Neuronal stem cell (in vitro differentiated cells): ENCODE measurements around the gene RALGDS.

ENCODE experiments used
- DNase-seq: peaks from one replicate; pipeline ENCODE4 v3.0.0-alpha.2; 2013; ENCODE audit warnings: low spot score
- H2AFZ ChIP-seq: one replicate; pipeline ENCODE4 v1.6.1; 2013; ENCODE audit warnings: mild to moderate bottlenecking, low read length, inconsistent platforms
- H2AK5ac ChIP-seq: 2 replicates; pipeline ENCODE4 v1.6.1; 2013; ENCODE audit warnings: low read depth, mild to moderate bottlenecking, inconsistent platforms, low read length, moderate library complexity, mixed read lengths
- H2BK120ac ChIP-seq: 2 replicates; pipeline ENCODE4 v1.6.1; 2013; ENCODE audit warnings: low read depth, mild to moderate bottlenecking, inconsistent platforms, low read length, moderate library complexity, mixed read lengths
- H2BK12ac ChIP-seq: one replicate; pipeline ENCODE4 v1.6.1; 2013; ENCODE audit warnings: low read length, inconsistent platforms
- H2BK15ac ChIP-seq: 2 replicates; pipeline ENCODE4 v1.6.1; 2013; ENCODE audit warnings: mild to moderate bottlenecking, low read length, inconsistent platforms, mixed read lengths
- H2BK5ac ChIP-seq: one replicate; pipeline ENCODE4 v1.6.1; 2013; ENCODE audit warnings: inconsistent platforms, mild to moderate bottlenecking, low read length, moderate library complexity
- H3K14ac ChIP-seq: one replicate; pipeline ENCODE4 v1.6.1; 2013; ENCODE audit warnings: low read length, inconsistent platforms
- H3K18ac ChIP-seq: 2 replicates; pipeline ENCODE4 v1.6.1; 2013; ENCODE audit warnings: low read length, inconsistent platforms
- H3K23ac ChIP-seq: 2 replicates; pipeline ENCODE4 v1.6.1; 2013; ENCODE audit warnings: low read depth, mild to moderate bottlenecking, mixed read lengths, low read length, inconsistent platforms; ENCODE audit not compliant: poor library complexity
- H3K27ac ChIP-seq: replicated peaks from 3 replicates; pipeline ENCODE4 v1.5.1; 2013; ENCODE audit warnings: low read length, inconsistent platforms
- H3K27me3 ChIP-seq, 3 experiments: 2 replicates each; pipeline ENCODE4 v1.6.1; 2013; ENCODE audit warnings: low read length in 3 of 3, mild to moderate bottlenecking in 2 of 3, inconsistent platforms in 1 of 3, low read depth in 1 of 3, mixed read lengths in 1 of 3, moderate library complexity in 1 of 3; ENCODE audit not compliant: control insufficient read depth in 3 of 3, insufficient read depth in 3 of 3
- H3K36me3 ChIP-seq, 2 donors: replicated peaks in 1 of 2; 2 replicates each; pipeline ENCODE4 v1.6.1; 2013; ENCODE audit warnings: low read length in 2 of 2; ENCODE audit not compliant: control insufficient read depth in 2 of 2, insufficient read depth in 2 of 2
- H3K4ac ChIP-seq: 2 replicates; pipeline ENCODE4 v1.6.1; 2013; ENCODE audit warnings: inconsistent platforms, mild to moderate bottlenecking, low read length, moderate library complexity
- H3K4me1 ChIP-seq, 2 donors: 1 replicate in 1 of 2; 2 replicates in 1 of 2; pipeline ENCODE4 v1.6.1; 2013; ENCODE audit warnings: low read length in 2 of 2, low read depth in 1 of 2; ENCODE audit not compliant: control insufficient read depth in 2 of 2, insufficient read depth in 1 of 2
- H3K4me2 ChIP-seq: one replicate; pipeline ENCODE4 v1.6.1; 2013; ENCODE audit warnings: mild to moderate bottlenecking, low read length, inconsistent platforms; ENCODE audit not compliant: insufficient read depth, poor library complexity, severe bottlenecking
- H3K4me3 ChIP-seq, 2 donors: 2 replicates each; pipeline ENCODE4 v1.5.1; 2013; ENCODE audit warnings: low read length in 2 of 2, mild to moderate bottlenecking in 2 of 2, inconsistent platforms in 1 of 2, moderate library complexity in 1 of 2
- H3K79me1 ChIP-seq: one replicate; pipeline ENCODE4 v1.6.1; 2013; ENCODE audit warnings: low read depth, mild to moderate bottlenecking, inconsistent platforms, low read length, moderate library complexity
- H3K9ac ChIP-seq: one replicate; pipeline ENCODE4 v1.6.1; 2013; ENCODE audit warnings: mild to moderate bottlenecking, low read depth, low read length, inconsistent platforms; ENCODE audit not compliant: poor library complexity
- H3K9me3 ChIP-seq, 2 donors: replicated peaks in 1 of 2; 2 replicates each; pipeline versions ENCODE3 to v1.6.1; 2013; ENCODE audit warnings: low read length in 2 of 2, mild to moderate bottlenecking in 2 of 2, inconsistent platforms in 1 of 2, low read depth in 1 of 2, mixed read lengths in 1 of 2, moderate library complexity in 1 of 2; ENCODE audit not compliant: control insufficient read depth in 2 of 2, insufficient read depth in 1 of 2
- H4K8ac ChIP-seq: one replicate; pipeline ENCODE4 v1.6.1; 2013; ENCODE audit warnings: low read depth, mild to moderate bottlenecking, inconsistent platforms, low read length, moderate library complexity
- H4K91ac ChIP-seq: one replicate; pipeline ENCODE4 v1.6.1; 2013; ENCODE audit warnings: low read length, low read depth, mild to moderate bottlenecking, inconsistent platforms; ENCODE audit not compliant: poor library complexity
- WGBS, 2 donors: extraction: QIAGEN DNeasy Blood & Tissue Kit; methylation state at CpG; one replicate each; pipeline ENCODE4 v1.1.7; 2013; ENCODE audit warnings: missing lambda C conversion rate in 2 of 2, mixed read lengths in 1 of 2; ENCODE audit not compliant: insufficient read length in 2 of 2, insufficient replicate concordance in 1 of 2; ENCODE audit errors: extremely low coverage in 2 of 2; 5-methylcytosine and 5-hydroxymethylcytosine counted together

RALGDS gene

DNA sequence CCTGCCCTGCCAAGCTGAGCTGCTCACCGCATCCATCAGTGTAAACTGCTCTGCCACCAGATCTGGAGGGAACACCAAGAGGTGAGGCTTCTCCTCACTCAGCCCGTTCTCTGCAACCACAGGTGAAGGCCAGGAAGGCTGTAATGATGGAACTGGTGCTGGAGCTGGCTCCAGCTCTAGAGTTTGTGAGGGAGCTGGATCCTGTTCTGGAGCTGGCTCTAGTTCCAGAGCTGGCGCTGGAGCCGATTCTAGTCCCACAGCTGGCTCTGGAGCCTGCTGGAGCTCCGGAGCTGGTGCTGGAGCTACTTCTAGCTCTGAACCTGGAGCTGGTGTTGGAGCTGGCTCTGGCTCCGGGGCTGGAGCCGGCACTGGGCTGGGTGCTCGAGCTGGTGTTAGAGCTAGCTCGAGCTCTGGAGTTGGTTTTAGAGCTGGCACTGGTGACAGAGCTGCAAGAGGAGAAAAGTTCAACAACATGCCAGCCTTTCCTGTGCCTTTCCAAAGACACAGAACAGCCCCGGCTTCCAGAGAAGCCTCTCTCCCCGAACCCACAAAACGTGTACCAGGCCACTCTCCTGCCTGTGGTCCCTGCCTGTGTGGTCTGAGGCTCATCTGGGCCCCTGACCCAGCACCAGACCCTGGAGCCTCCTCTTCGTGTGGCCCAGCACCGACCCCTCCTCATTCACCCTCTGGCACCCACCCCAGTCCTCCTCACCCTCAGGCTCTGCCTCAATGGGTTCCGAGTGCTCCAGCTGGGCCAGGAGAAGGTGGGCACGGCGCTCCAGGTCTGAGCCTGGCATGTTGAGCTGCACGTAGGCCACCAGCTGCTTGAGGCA, 12.9 kb downstream of the RALGDS start:
- no CpG with 5 or more reads among the region's 18 CpGs for WGBS, 2 donors

DNA sequence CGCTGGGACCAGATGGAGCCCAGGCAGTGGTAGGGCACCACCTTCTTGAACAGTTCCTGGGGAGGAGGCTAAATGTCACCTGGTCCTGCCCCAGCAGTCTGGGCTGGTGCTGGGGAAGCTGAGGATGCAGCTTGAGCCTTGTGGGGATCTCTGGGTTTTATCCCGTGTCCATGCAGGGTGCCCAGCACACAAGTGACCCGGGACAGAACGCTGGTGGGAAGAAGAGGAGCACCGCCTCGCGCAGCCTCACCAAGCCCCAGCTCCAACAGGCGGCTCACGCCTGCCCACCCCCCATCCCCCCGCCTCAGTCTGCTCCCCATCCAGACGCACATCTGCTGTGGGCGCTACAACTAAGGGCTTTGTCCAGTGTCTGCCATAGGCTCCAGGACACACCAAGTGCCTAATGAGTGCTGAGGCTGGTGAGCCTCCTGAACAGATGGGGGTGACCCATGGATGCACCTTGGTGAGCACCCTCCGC, 13.8 kb downstream of the RALGDS start:
- Histone ChIP-seq H4K8ac (no peak overlapping the region), H3K18ac (no peak overlapping the region), H3K9ac (no peak overlapping the region), H3K27ac (no peak overlapping the region), H2BK5ac (no peak overlapping the region), H2BK120ac (no peak overlapping the region), H2BK15ac (no peak overlapping the region), H3K4me1 (no peaks in the 10 kb centered on the region), H3K4ac (no peak overlapping the region), H2BK12ac (no peak overlapping the region), H2AK5ac (no peak overlapping the region), H3K9me3 (peaks cover 0 to 2% of the 10 kb centered on the region in 2 donors), H3K4me3 (no peak overlapping the region), H3K36me3 (peaks cover 56 to 95% of the 10 kb centered on the region in 2 donors), H3K23ac (no peak overlapping the region), H3K4me2 (no peak overlapping the region), H3K14ac (no peak overlapping the region), H3K27me3 (no peaks in the 10 kb centered on the region), H2AFZ (no peak overlapping the region), H4K91ac (no peak overlapping the region), H3K79me1 (peaks cover 10% of the 10 kb centered on the region)
- DNase-seq, result no peak
- no CpG with 5 or more reads among the region's 13 CpGs for WGBS, 2 donors

More for the DNA sequence above, 12.9 kb downstream of the RALGDS start:
- H3K9ac ChIP-seq, result peak overlapping the region; percentile 3
- no peak overlapping the region for H2AK5ac ChIP-seq
- no peak overlapping the region for H4K91ac ChIP-seq
- H4K8ac ChIP-seq, result no peak overlapping the region
- H3K18ac ChIP-seq, result peak overlapping the region; percentile 48
- peaks cover 0 to 2% of the 10 kb centered on the region in 2 donors for H3K4me1 ChIP-seq
- no peak overlapping the region for H3K4me3 ChIP-seq
- peak overlapping the region; percentile 47 for H3K23ac ChIP-seq
- no peak overlapping the region for H2AFZ ChIP-seq
- no peak overlapping the region for H2BK15ac ChIP-seq
- peaks cover 12% of the 10 kb centered on the region for H3K79me1 ChIP-seq
- H3K27ac ChIP-seq, result no peak overlapping the region
- H3K9me3 ChIP-seq, result peaks cover 0 to 2% of the 10 kb centered on the region in 2 donors
- H3K14ac ChIP-seq, result no peak overlapping the region
- H3K36me3 ChIP-seq, result peaks cover 48 to 89% of the 10 kb centered on the region in 2 donors
- H2BK5ac ChIP-seq, result no peak overlapping the region
- no peak overlapping the region for H3K4ac ChIP-seq
- no peak for DNase-seq
- H3K27me3 ChIP-seq, result no peaks in the 10 kb centered on the region
- no peak overlapping the region for H2BK120ac ChIP-seq
- no peak overlapping the region for H3K4me2 ChIP-seq
- no peak overlapping the region for H2BK12ac ChIP-seq

DNA sequence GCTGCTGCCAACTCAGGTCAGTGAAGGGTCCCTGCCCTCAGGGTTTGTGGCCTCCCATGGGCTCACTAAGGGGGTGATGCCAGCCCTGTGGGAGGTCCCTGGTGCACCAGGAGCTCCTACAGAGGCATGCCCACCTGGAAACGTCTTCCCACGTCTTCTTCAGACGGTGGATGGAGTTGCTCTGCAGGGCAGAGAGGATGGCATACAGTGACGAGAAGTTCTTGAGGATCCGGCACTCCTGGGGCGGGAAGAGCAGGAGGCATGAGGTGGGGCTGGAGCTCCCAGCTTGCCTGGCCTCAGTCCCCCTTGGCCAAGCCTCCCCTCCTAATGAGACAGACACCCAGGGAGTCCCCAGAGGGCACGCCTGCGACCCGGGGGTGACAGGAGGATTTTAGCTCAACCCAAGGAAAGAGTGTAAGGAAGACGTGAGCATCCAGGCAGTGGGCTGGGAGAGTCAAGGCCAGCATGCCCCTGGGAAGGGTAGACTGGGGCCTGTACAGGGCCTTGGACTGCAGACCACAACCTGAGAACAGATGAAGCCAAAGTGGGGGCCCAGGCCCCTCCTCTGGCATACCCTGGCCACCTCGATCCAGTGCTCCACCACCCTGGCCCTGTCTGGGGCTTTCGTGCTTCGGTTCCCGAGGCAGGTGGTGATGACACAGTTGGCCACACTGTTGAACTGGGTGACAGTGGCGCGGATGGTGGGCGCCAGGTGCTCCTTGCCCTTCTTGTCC, 14.4 kb downstream of the RALGDS start:
- H3K27me3 ChIP-seq, result no peaks in the 10 kb centered on the region
- no peak overlapping the region for H3K4me2 ChIP-seq
- no peak overlapping the region for H2BK120ac ChIP-seq
- peaks cover 0 to 2% of the 10 kb centered on the region in 2 donors for H3K9me3 ChIP-seq
- peaks cover 6% of the 10 kb centered on the region for H3K79me1 ChIP-seq
- H3K9ac ChIP-seq, result no peak overlapping the region
- H4K8ac ChIP-seq, result no peak overlapping the region
- H2BK15ac ChIP-seq, result no peak overlapping the region
- H2BK5ac ChIP-seq, result no peak overlapping the region
- H3K4me1 ChIP-seq, result no peaks in the 10 kb centered on the region
- DNase-seq, result no peak
- no peak overlapping the region for H3K27ac ChIP-seq
- H3K4ac ChIP-seq, result no peak overlapping the region
- WGBS, 2 donors, result no CpG with 5 or more reads among the region's 17 CpGs
- H3K4me3 ChIP-seq, result no peak overlapping the region
- no peak overlapping the region for H3K23ac ChIP-seq
- H3K18ac ChIP-seq, result no peak overlapping the region
- H2BK12ac ChIP-seq, result no peak overlapping the region
- no peak overlapping the region for H4K91ac ChIP-seq
- H2AFZ ChIP-seq, result no peak overlapping the region
- H3K36me3 ChIP-seq, result peaks cover 62 to 95% of the 10 kb centered on the region in 2 donors
- H3K14ac ChIP-seq, result no peak overlapping the region
- no peak overlapping the region for H2AK5ac ChIP-seq

DNA sequence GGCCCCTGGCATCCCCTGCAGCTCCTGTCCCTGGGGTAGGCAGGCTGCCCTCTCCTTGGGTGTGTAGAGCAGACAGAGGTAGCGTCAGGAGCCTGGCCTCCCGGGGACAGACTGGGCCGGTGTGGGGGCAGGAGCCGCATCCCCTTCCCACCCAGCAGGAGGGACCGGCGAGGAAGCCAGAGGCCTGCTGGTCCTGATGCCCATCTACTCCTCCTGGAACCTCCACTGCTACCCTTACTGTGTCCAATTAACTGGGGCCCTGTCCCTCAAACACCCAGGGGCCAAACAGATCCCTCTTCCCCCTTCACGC, 15.6 kb downstream of the RALGDS start:
- Histone ChIP-seq H3K79me1 (peaks cover 8% of the 10 kb centered on the region), H3K9ac (no peak overlapping the region), H3K4me3 (no peak overlapping the region), H2BK12ac (no peak overlapping the region), H4K8ac (no peak overlapping the region), H3K9me3 (peaks cover 0 to 2% of the 10 kb centered on the region in 2 donors), H3K18ac (no peak overlapping the region), H4K91ac (no peak overlapping the region), H3K27ac (no peak overlapping the region), H2BK5ac (no peak overlapping the region), H3K4me1 (no peaks in the 10 kb centered on the region), H2AK5ac (no peak overlapping the region), H3K36me3 (peaks cover 70 to 97% of the 10 kb centered on the region in 2 donors), H3K4me2 (no peak overlapping the region), H2AFZ (no peak overlapping the region), H3K14ac (no peak overlapping the region), H3K4ac (no peak overlapping the region), H3K23ac (no peak overlapping the region), H2BK15ac (no peak overlapping the region), H2BK120ac (no peak overlapping the region), H3K27me3 (no peaks in the 10 kb centered on the region)
- WGBS, 2 donors, result no CpG with 5 or more reads among the region's 7 CpGs
- no peak for DNase-seq
